Smooth muscle cell (in vitro differentiated cells): Measurements from ENCODE around the gene WDR45. TPM values are rescaled to one million over a fixed set of nuclear protein-coding genes. Genes with fewer than 3 reads are reported as not detected.

Experiments used
- DNase-seq: peaks from one replicate; lab custom pipeline; 2025; ENCODE audit not compliant: unreplicated experiment; lab: John Stamatoyannopoulos, UW
- H2AFZ ChIP-seq: fragments of 200-600 bp; sonication (generic); 2 replicates; pipeline ENCODE4 v1.6.0; 2016; ENCODE audit warnings: antibody characterized with exemption, low read depth, mild to moderate bottlenecking
- H3F3A ChIP-seq: fragments of 200-600 bp; sonication (generic); 2 replicates; pipeline ENCODE4 v1.6.0; 2017; ENCODE audit warnings: antibody characterized with exemption, low read depth
- H3K27ac ChIP-seq: fragments of 200-600 bp; sonication (generic); 2 replicates; pipeline ENCODE4 v1.5.1; 2016; ENCODE audit warnings: low read depth, mild to moderate bottlenecking
- H3K27me3 ChIP-seq: fragments of 200-600 bp; sonication (generic); 2 replicates; pipeline ENCODE4 v1.6.1; 2016; ENCODE audit warnings: low read depth, mild to moderate bottlenecking
- H3K36me3 ChIP-seq: fragments of 200-600 bp; sonication (generic); 2 replicates; pipeline ENCODE4 v1.5.1; 2016; ENCODE audit warnings: low read depth
- H3K4me1 ChIP-seq: fragments of 200-600 bp; sonication (generic); 2 replicates; pipeline ENCODE4 v1.5.1; 2016; ENCODE audit warnings: low read depth
- H3K4me2 ChIP-seq: fragments of 200-600 bp; sonication (generic); 2 replicates; pipeline ENCODE4 v1.6.0; 2016; ENCODE audit warnings: mild to moderate bottlenecking
- H3K4me3 ChIP-seq: fragments of 200-600 bp; sonication (generic); 2 replicates; pipeline ENCODE4 v1.5.1; 2016; ENCODE audit warnings: mild to moderate bottlenecking
- H3K79me2 ChIP-seq: fragments of 200-600 bp; sonication (generic); 2 replicates; pipeline ENCODE4 v1.6.0; 2016; ENCODE audit warnings: low read depth, mild to moderate bottlenecking
- H3K9ac ChIP-seq: fragments of 200-600 bp; sonication (generic); 2 replicates; pipeline ENCODE4 v1.6.0; 2016; ENCODE audit warnings: low read depth
- H3K9me3 ChIP-seq: fragments of 200-600 bp; sonication (generic); replicated peaks from 2 replicates; pipeline ENCODE4 v1.5.1; 2016; ENCODE audit warnings: low read depth
- H4K20me1 ChIP-seq: fragments of 200-600 bp; sonication (generic); 2 replicates; pipeline ENCODE4 v1.6.0; 2016; ENCODE audit warnings: low read depth
- CTCF ChIP-seq: fragments of 200-600 bp; sonication (generic); IDR thresholded peaks from 2 replicates; pipeline ENCODE4 v1.5.1; 2017; ENCODE audit warnings: borderline replicate concordance, mild to moderate bottlenecking, antibody characterized with exemption; ENCODE audit not compliant: insufficient read depth, poor library complexity, severe bottlenecking
- WGBS: methylation state at CpG from one replicate; pipeline ENCODE4 v1.1.7; 2016; ENCODE audit warnings: low lambda C conversion rate; 5-methylcytosine and 5-hydroxymethylcytosine counted together
- polyA plus RNA-seq: library from polyadenylated mRNA; unstranded; fragments of >200 nt; fragmentation: Nextera tagmentation; extraction: Ambion mirVana; gene quantifications from 2 replicates; pipeline ENCODE4 v1.2.1, GENCODE V29; 2016
- total RNA-seq: library from RNA; depleted of rRNA; stranded (reverse); fragments of >200 nt; gene quantifications from 2 replicates; pipeline ENCODE4 v1.2.3, GENCODE V29; 2014

Gene WDR45
- total and polyA plus RNA-seq, 2 experiments from 2014 or later: 31.4 to 38.9 TPM

GRCh38 chrX:49111791-49112190 lies 32.1 kb upstream of the WDR45 start:
- no peaks in the 10 kb centered on the region for H3F3A ChIP-seq
- H3K27ac ChIP-seq: no peak overlapping the region
- 87% methylated on average over 3 of the region's 3 CpGs for WGBS
- TF ChIP-seq CTCF: no peak
- H3K9me3 ChIP-seq: no peaks in the 10 kb centered on the region
- no peak overlapping the region for H2AFZ ChIP-seq
- no peak overlapping the region for H3K9ac ChIP-seq
- no peaks in the 10 kb centered on the region for H3K79me2 ChIP-seq
- DNase-seq: no peak
- peaks cover 4% of the 10 kb centered on the region for H3K36me3 ChIP-seq
- no peak overlapping the region for H3K4me2 ChIP-seq
- no peak overlapping the region for H3K4me3 ChIP-seq
- no peaks in the 10 kb centered on the region for H3K4me1 ChIP-seq
- H4K20me1 ChIP-seq: no peaks in the 10 kb centered on the region
- no peaks in the 10 kb centered on the region for H3K27me3 ChIP-seq

GRCh38 chrX:49110417-49110816 lies 30.7 kb upstream of the WDR45 start:
- H3K4me2 ChIP-seq: no peak overlapping the region
- peaks cover 4% of the 10 kb centered on the region for H3K36me3 ChIP-seq
- H3K27me3 ChIP-seq: no peaks in the 10 kb centered on the region
- DNase-seq: no peak
- WGBS: 80% methylated on average over 3 of the region's 3 CpGs
- H3K9ac ChIP-seq: no peak overlapping the region
- H3K4me1 ChIP-seq: no peaks in the 10 kb centered on the region
- no peaks in the 10 kb centered on the region for H3F3A ChIP-seq
- TF ChIP-seq CTCF: no peak
- H2AFZ ChIP-seq: no peak overlapping the region
- H3K79me2 ChIP-seq: no peaks in the 10 kb centered on the region
- no peak overlapping the region for H3K27ac ChIP-seq
- no peak overlapping the region for H3K4me3 ChIP-seq
- H3K9me3 ChIP-seq: no peaks in the 10 kb centered on the region
- no peaks in the 10 kb centered on the region for H4K20me1 ChIP-seq

- H3K79me2 ChIP-seq: no peaks in the 10 kb centered on the region
- no peaks in the 10 kb centered on the region for H3K4me1 ChIP-seq
- H3F3A ChIP-seq: no peaks in the 10 kb centered on the region
- H3K27me3 ChIP-seq: no peaks in the 10 kb centered on the region
- no peak overlapping the region for H3K4me2 ChIP-seq
- no peak overlapping the region for H2AFZ ChIP-seq
- TF ChIP-seq CTCF: no peak
- no peaks in the 10 kb centered on the region for H3K9me3 ChIP-seq
- peaks cover 4% of the 10 kb centered on the region for H3K36me3 ChIP-seq
- DNase-seq: no peak
- H3K27ac ChIP-seq: no peak overlapping the region
- no peak overlapping the region for H3K9ac ChIP-seq
- 80% methylated on average over 2 of the region's 2 CpGs for WGBS
- H3K4me3 ChIP-seq: no peak overlapping the region
- no peaks in the 10 kb centered on the region for H4K20me1 ChIP-seq
These were observed 29.0 kb upstream of the WDR45 start for GRCh38 chrX:49108641-49109040.

- Histone ChIP-seq H4K20me1 (no peaks in the 10 kb centered on the region), H3K27ac (no peak overlapping the region), H3K9me3 (no peaks in the 10 kb centered on the region), H3K36me3 (peaks cover 2% of the 10 kb centered on the region), H3K4me2 (no peak overlapping the region), H3K79me2 (no peaks in the 10 kb centered on the region), H3F3A (no peaks in the 10 kb centered on the region), H3K27me3 (no peaks in the 10 kb centered on the region), H3K4me1 (no peaks in the 10 kb centered on the region), H2AFZ (no peak overlapping the region), H3K9ac (no peak overlapping the region), H3K4me3 (no peak overlapping the region)
- TF ChIP-seq CTCF: peak; percentile 30
- WGBS: 57% methylated on average over 7 of the region's 7 CpGs
- DNase-seq: no peak
These were observed 27.2 kb upstream of the WDR45 start for GRCh38 chrX:49106930-49107329.
